Nephron progenitor cell (in vitro differentiated cells): ENCODE data around the gene PRPF38B.
"Not testable (repeated sequence)": the region's sequence is repeated elsewhere in the genome, so short reads cannot be mapped to it uniquely, and the experiment has no call there.

Experiments used
- DNase-seq: peaks from one replicate; pipeline ENCODE4 v3.0.0; 2021
- H3K27ac Mint-ChIP-seq: 2 replicates; pipeline ENCODE4 v1.8.0; 2021; ENCODE audit warnings: mild to moderate bottlenecking, moderate library complexity, mixed read lengths
- H3K27me3 Mint-ChIP-seq: 2 replicates; pipeline ENCODE4 v1.8.0; 2021; ENCODE audit warnings: mild to moderate bottlenecking, low read depth, mixed read lengths; ENCODE audit not compliant: poor library complexity
- H3K36me3 Mint-ChIP-seq: 2 replicates; pipeline ENCODE4 v1.8.0; 2021; ENCODE audit warnings: low read depth, mixed read lengths
- H3K4me1 Mint-ChIP-seq: 2 replicates; pipeline ENCODE4 v1.8.0; 2021; ENCODE audit warnings: mixed read lengths
- H3K4me3 Mint-ChIP-seq: 2 replicates; pipeline ENCODE4 v1.8.0; 2021; ENCODE audit warnings: mild to moderate bottlenecking, moderate library complexity, mixed read lengths
- H3K9me3 Mint-ChIP-seq: 2 replicates; pipeline ENCODE4 v1.8.0; 2021; ENCODE audit warnings: mild to moderate bottlenecking, moderate library complexity, mixed read lengths
- CTCF ChIP-seq: fragments of 200-600 bp; sonication (generic); IDR thresholded peaks from 2 replicates; pipeline ENCODE4 v1.5.0; 2021; ENCODE audit warnings: antibody characterized with exemption

The PRPF38B gene

GRCh38 chr1:108664481-108664880 lies 27.6 kb upstream of the PRPF38B start:
- no peak overlapping the region for H3K4me3 Mint-ChIP-seq
- H3K36me3 Mint-ChIP-seq: no peaks in the 10 kb centered on the region
- no peaks in the 10 kb centered on the region for H3K4me1 Mint-ChIP-seq
- H3K27ac Mint-ChIP-seq: peak overlapping the region; percentile 36
- DNase-seq: no peak
- peaks cover 20% of the 10 kb centered on the region for H3K9me3 Mint-ChIP-seq
- H3K27me3 Mint-ChIP-seq: peaks cover 43% of the 10 kb centered on the region
- no peak for TF ChIP-seq CTCF

- Mint-ChIP-seq H3K4me3 (no peak overlapping the region), H3K27me3 (peaks cover 41% of the 10 kb centered on the region), H3K36me3 (no peaks in the 10 kb centered on the region), H3K9me3 (peaks cover 14% of the 10 kb centered on the region), H3K4me1 (no peaks in the 10 kb centered on the region), H3K27ac (no peak overlapping the region)
- no peak for TF ChIP-seq CTCF
- DNase-seq: no peak
Measured at GRCh38 chr1:108665067-108665466, 27.0 kb upstream of the PRPF38B start.

GRCh38 chr1:108665771-108666170 lies 26.3 kb upstream of the PRPF38B start:
- Mint-ChIP-seq H3K36me3 (no peaks in the 10 kb centered on the region), H3K27me3 (peaks cover 36% of the 10 kb centered on the region), H3K9me3 (peaks cover 9% of the 10 kb centered on the region), H3K4me1 (no peaks in the 10 kb centered on the region), H3K27ac (no peak overlapping the region), H3K4me3 (no peak overlapping the region)
- TF ChIP-seq CTCF: no peak
- no peak for DNase-seq

GRCh38 chr1:108667422-108667821 lies 24.7 kb upstream of the PRPF38B start:
- not testable (repeated sequence) for H3K36me3 Mint-ChIP-seq, H3K4me3 Mint-ChIP-seq, H3K4me1 Mint-ChIP-seq, H3K9me3 Mint-ChIP-seq, DNase-seq, H3K27ac Mint-ChIP-seq
- peaks cover 26% of the 10 kb centered on the region for H3K27me3 Mint-ChIP-seq

GRCh38 chr1:108668777-108669176 lies 23.3 kb upstream of the PRPF38B start:
- Mint-ChIP-seq H3K4me3 (no peak overlapping the region), H3K36me3 (no peaks in the 10 kb centered on the region), H3K27ac (no peak overlapping the region), H3K9me3 (peaks cover 16% of the 10 kb centered on the region), H3K4me1 (no peaks in the 10 kb centered on the region), H3K27me3 (peaks cover 17% of the 10 kb centered on the region)
- DNase-seq: no peak
- no peak for TF ChIP-seq CTCF

- Mint-ChIP-seq H3K36me3 (no peaks in the 10 kb centered on the region), H3K27me3 (peaks cover 20% of the 10 kb centered on the region), H3K9me3 (peaks cover 23% of the 10 kb centered on the region)
Measured at GRCh38 chr1:108669679-108670078, 22.4 kb upstream of the PRPF38B start.

More at GRCh38 chr1:108669679-108670078, 22.4 kb upstream of the PRPF38B start:
- no peak overlapping the region for H3K27ac Mint-ChIP-seq
- DNase-seq: no peak
- no peak overlapping the region for H3K4me3 Mint-ChIP-seq
- TF ChIP-seq CTCF: no peak
- H3K4me1 Mint-ChIP-seq: no peaks in the 10 kb centered on the region
